Vagina (tissue), 2 donors: ENCODE results near the gene ACAP3. TPM values are rescaled to one million over a fixed set of nuclear protein-coding genes. Genes with fewer than 3 reads are reported as not detected.

Experiments
- DNase-seq, 2 donors: peaks; one replicate each; pipeline ENCODE4 v3.0.0-alpha.2; 2017; ENCODE audit errors: extremely low spot score in 2 of 2
- H3K27ac ChIP-seq: fragments of 200-600 bp; sonication (generic); one replicate; pipeline ENCODE4 v1.5.1; 2019
- H3K27me3 ChIP-seq: fragments of 200-600 bp; sonication (generic); one replicate; pipeline ENCODE4 v1.5.1; 2019
- H3K36me3 ChIP-seq, 2 donors: fragments of 200-600 bp; sonication (generic); one replicate each; pipeline ENCODE4 v1.5.1; 2017 to 2019
- H3K4me1 ChIP-seq: fragments of 200-600 bp; sonication (generic); one replicate; pipeline ENCODE4 v1.5.1; 2019
- H3K4me3 ChIP-seq, 2 donors: fragments of 200-600 bp; sonication (generic); 1 replicate in 1 of 2; 2 replicates in 1 of 2; pipeline ENCODE4 v1.5.1; 2016 to 2019
- H3K9me3 ChIP-seq: fragments of 200-600 bp; sonication (generic); one replicate; pipeline ENCODE4 v1.5.1; 2019
- POLR2A ChIP-seq, 2 donors: fragments of 450-650 bp; IDR thresholded peaks; one replicate each; pipeline ENCODE4 v1.6.1; 2017; ENCODE audit warnings: antibody characterized with exemption in 2 of 2, mild to moderate bottlenecking in 2 of 2, moderate library complexity in 2 of 2
- POLR2AphosphoS5 ChIP-seq, 2 donors: sonication (generic); formaldehyde crosslinking; IDR thresholded peaks; one replicate each; pipeline ENCODE4 v1.9.0; 2017; ENCODE audit warnings: antibody characterized with exemption in 2 of 2, mild to moderate bottlenecking in 2 of 2, low read depth in 1 of 2; ENCODE audit not compliant: insufficient read depth in 1 of 2
- intact Hi-C: fragments of 100-400 bp; cut with DNase I; formaldehyde crosslinking; loops from one replicate; pipeline ENCODE4 v1.15.1; 2023
- total RNA-seq: library from RNA; depleted of rRNA; stranded (reverse); fragments of >200 nt; gene quantifications from one replicate; pipeline ENCODE4 v1.2.3, GENCODE V29; 2016
- TF ChIP-seq, protein P1 (sequence below), 3 experiments: fragments of 450-650 bp in 2 of 3; fragments of 200-600 bp in 1 of 3; sonication (generic) in 1 of 3; IDR thresholded peaks; one replicate each; pipeline ENCODE4 v1.5.1; 2017 to 2019; ENCODE audit warnings: antibody characterized with exemption in 3 of 3, mild to moderate bottlenecking in 2 of 3, moderate library complexity in 2 of 3

Gene ACAP3
- total RNA-seq, 1 donor from 2014 or later, result 68.5 TPM

DNA sequence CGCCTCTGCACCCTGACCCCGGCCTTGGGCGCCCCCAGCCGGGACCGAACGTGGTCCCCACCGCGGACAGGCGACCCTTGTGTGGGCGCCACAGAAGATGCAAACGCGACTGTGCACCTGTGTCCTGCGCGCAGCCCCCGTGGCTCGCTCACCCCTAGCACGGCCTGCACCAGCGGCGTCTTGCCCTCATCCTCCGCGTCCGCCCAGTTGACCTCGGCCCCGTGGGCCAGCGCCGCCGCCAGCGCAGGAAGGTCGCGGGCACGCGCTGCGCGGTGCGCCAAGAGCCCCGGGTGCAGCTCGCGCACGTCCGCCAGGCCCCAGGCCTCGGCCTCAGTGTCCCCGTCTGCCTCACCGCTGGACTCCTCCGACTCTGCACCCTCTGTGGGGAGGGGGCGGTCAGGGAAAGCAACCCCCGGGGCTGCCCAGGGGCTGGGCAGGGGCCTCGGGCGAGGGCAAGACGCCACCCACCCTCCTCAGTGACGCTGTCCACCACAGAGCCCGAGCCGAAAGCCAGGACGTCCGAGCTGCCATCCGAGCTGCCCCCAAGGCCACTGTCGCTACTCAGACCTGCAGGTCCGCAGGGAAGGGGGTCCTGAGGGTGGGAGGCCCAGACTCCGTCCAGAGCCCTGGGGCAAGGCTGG, 13.4 kb downstream of the ACAP3 start:
- H3K4me1 ChIP-seq, result peaks cover 15% of the 10 kb centered on the region
- no peak overlapping the region for H3K4me3 ChIP-seq
- DNase-seq, result no peak
- intact Hi-C loops, result loop anchor here (5.0 kb wide), 1 partner anchor 172 kb away; no protein-coding TSS in a partner anchor
- H3K9me3 ChIP-seq, result no peaks in the 10 kb centered on the region
- TF ChIP-seq POLR2A (IDR thresholded peaks at IDR 0.05) (no peak), POLR2AphosphoS5 (IDR thresholded peaks at IDR 0.05; ENCODE audit: insufficient read depth in 1 of 2, low read depth in 1 of 2) (no peak)
- TF ChIP-seq, protein P1, sequence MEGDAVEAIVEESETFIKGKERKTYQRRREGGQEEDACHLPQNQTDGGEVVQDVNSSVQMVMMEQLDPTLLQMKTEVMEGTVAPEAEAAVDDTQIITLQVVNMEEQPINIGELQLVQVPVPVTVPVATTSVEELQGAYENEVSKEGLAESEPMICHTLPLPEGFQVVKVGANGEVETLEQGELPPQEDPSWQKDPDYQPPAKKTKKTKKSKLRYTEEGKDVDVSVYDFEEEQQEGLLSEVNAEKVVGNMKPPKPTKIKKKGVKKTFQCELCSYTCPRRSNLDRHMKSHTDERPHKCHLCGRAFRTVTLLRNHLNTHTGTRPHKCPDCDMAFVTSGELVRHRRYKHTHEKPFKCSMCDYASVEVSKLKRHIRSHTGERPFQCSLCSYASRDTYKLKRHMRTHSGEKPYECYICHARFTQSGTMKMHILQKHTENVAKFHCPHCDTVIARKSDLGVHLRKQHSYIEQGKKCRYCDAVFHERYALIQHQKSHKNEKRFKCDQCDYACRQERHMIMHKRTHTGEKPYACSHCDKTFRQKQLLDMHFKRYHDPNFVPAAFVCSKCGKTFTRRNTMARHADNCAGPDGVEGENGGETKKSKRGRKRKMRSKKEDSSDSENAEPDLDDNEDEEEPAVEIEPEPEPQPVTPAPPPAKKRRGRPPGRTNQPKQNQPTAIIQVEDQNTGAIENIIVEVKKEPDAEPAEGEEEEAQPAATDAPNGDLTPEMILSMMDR (IDR thresholded peaks at IDR 0.05), result no peak
- H3K36me3 ChIP-seq, result peaks cover 0 to 9% of the 10 kb centered on the region in 2 donors
- no peaks in the 10 kb centered on the region for H3K27me3 ChIP-seq
- H3K27ac ChIP-seq, result no peak overlapping the region

DNA sequence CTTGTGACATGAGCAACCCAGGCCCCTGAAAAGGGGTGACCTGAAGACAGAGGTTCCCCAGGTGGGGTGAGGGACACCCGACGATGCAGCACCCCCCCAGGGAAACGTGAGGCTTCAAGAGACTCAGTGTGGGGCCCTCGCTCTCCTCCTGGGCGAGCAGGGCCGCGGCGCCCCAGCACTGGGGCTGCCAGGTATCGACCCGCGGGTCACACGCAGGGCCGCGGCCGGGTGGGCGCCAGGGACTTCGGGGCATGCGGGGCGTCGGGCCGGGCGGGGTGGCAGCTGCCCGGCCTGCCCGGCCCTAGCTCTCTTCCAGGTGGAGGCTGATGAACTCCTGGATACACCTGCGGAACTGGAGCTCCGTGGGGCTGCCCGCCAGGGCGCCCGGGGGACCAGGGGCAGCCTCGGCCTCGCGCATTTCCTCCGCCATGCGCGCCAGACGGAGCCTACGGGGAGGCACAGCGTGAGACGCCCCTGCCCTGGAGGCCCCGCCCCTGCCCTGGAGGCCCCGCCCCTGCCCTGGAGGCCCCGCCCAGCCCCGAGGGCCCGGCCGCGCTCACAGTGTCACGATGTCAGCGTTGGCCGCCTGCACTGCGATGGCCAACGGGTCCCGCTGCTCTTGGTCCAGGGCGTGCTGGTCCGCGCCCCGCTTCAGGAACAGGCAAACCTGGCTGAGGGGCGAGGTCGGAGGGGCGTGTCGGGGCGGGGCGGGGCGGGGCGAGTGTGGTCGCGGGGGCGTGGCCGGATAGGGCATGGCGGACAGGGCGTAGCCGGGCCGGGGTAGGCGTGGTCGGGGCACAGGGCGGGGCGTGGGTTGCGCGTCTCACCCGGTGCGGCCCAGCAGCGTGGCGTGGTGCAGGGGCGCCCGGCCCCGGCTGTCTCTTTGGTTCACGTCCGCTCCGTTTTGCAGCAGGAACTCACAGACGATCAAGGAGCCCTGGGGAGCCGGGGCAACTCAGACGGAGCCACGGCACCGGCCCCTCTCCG, 14.2 kb downstream of the ACAP3 start:
- Histone ChIP-seq H3K9me3 (no peaks in the 10 kb centered on the region), H3K4me1 (peaks cover 15% of the 10 kb centered on the region), H3K27me3 (no peaks in the 10 kb centered on the region), H3K4me3 (no peak overlapping the region), H3K36me3 (peaks cover 0 to 9% of the 10 kb centered on the region in 2 donors), H3K27ac (no peak overlapping the region)
- TF ChIP-seq, protein P1 (IDR thresholded peaks at IDR 0.05), result no peak
- TF ChIP-seq POLR2AphosphoS5 (IDR thresholded peaks at IDR 0.05; ENCODE audit: insufficient read depth in 1 of 2, low read depth in 1 of 2) (no peak), POLR2A (IDR thresholded peaks at IDR 0.05) (no peak)
- no peak for DNase-seq
- intact Hi-C loops, result loop anchor here (5.0 kb wide), 1 partner anchor 171 kb away; no protein-coding TSS in a partner anchor

DNA sequence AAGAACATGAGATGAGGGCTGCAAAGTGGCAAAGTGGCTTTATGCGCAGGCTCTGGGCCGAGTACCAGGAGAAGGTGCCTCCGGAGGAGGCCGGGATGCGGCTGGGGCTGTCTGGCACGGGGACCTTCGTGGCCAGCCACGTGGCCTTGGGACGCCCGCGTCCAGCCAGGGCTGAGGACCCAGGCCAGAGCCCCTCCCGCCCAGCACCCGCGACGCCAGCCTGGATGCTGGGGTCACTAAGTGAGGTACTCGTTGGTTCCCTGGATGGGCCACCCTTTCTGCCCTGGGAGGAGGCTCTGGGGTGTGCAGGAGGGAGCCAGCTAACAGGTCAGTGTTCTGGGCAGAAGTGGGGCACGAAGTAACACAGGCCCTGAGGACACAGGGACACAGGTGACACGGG, 14.9 kb downstream of the ACAP3 start:
- Histone ChIP-seq H3K36me3 (peaks cover 0 to 9% of the 10 kb centered on the region in 2 donors), H3K27ac (no peak overlapping the region), H3K9me3 (no peaks in the 10 kb centered on the region), H3K27me3 (no peaks in the 10 kb centered on the region), H3K4me3 (no peak overlapping the region), H3K4me1 (peaks cover 15% of the 10 kb centered on the region)
- intact Hi-C loops, result loop anchor here (5.0 kb wide), 1 partner anchor 171 kb away; no protein-coding TSS in a partner anchor
- TF ChIP-seq, protein P1 (IDR thresholded peaks at IDR 0.05), result no peak
- TF ChIP-seq POLR2AphosphoS5 (IDR thresholded peaks at IDR 0.05; ENCODE audit: insufficient read depth in 1 of 2, low read depth in 1 of 2), result no peak
- no peak for TF ChIP-seq POLR2A (IDR thresholded peaks at IDR 0.05)
- no peak for DNase-seq

DNA sequence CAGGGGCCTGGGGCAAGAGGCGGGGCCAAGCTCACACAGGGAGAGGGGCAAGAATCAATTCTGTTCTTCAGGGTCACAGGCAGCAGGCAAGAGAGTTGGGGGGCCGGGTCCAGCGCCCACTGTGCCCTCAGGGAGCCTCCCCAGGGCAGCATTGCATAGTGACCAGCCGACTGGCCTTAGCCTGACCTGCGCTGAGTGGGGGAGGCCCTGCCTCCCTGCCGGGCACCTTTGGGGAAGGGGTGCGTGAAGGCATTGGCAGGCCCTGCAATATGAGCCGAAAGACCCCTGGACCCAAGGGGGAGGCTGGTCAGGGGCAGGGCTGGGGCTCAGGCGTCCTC, 15.3 kb downstream of the ACAP3 start:
- Histone ChIP-seq H3K27ac (no peak overlapping the region), H3K36me3 (peaks cover 0 to 9% of the 10 kb centered on the region in 2 donors), H3K4me1 (peaks cover 15% of the 10 kb centered on the region), H3K27me3 (no peaks in the 10 kb centered on the region), H3K4me3 (no peak overlapping the region), H3K9me3 (no peaks in the 10 kb centered on the region)
- TF ChIP-seq POLR2AphosphoS5 (IDR thresholded peaks at IDR 0.05; ENCODE audit: insufficient read depth in 1 of 2, low read depth in 1 of 2) (no peak), POLR2A (IDR thresholded peaks at IDR 0.05) (no peak)
- TF ChIP-seq, protein P1 (IDR thresholded peaks at IDR 0.05), result no peak
- no peak for DNase-seq
- intact Hi-C loops, result loop anchor here (5.0 kb wide), 1 partner anchor 170 kb away; no protein-coding TSS in a partner anchor
